ENCODE measurements around the gene SSH2.
A peak's percentile ranks its signal among the peaks of the same experiment; 100 is the strongest.

SSH2 gene

DNA sequence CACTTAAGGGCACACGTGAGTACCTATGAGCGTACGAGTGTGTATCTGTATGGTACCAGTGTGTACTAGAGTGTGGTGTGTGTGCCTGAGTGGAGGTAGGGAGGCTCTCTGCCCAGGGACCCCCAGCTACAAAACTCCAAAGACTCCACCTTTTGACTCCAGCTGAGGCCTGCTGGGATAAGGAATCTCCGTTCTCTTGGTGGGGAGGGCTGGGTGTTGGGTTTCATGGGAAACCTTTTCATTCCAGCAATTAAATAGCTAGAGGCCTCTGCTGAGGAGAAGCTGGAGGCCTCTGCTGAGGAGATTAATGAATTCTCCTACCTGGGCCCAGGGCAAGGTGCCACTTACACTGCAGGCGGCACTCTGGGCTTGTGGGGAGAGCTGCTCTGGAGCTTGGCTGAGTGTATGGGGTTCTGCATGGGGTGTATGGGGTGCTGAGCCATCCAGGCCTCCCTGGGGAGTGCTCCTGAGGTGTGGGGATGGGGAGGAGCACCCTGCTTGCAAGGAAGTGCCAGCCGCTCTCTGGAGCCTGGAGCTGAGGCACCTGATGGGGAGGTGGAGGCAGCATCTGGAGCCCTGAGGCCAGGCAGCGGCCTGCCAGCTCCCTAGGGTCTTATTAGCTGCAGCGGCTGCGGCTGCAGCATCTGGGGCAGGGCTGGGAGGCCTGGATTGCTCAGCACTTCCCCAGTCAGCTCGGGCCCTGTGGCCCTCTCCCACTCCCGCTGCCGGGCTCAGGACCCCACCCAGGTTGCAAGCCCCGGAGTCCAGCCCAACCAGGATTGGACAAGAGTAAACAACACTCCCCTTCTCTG lies 332.5 kb downstream of the SSH2 start:
- DNase-seq = no peak

DNA sequence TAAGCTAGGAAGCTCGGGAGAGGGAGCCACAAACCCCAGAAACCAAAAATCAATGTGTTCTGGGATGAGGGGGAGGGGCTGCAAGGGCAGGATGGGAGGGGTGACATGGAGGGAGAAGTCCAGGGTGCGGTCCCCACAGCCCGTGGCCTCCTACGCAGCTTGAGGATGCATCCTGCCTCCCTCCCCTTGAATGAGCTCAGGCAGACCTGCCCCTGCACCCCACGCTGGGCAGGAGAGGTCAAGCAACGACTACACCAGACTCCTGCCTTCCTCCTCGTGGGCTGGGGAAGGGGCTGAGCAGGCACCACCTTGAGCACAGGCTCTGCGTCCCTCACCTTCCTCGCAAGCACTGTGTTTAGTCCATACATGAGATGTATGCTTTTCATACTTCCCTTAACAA lies 333.2 kb downstream of the SSH2 start:
- DNase-seq = no peak

DNA sequence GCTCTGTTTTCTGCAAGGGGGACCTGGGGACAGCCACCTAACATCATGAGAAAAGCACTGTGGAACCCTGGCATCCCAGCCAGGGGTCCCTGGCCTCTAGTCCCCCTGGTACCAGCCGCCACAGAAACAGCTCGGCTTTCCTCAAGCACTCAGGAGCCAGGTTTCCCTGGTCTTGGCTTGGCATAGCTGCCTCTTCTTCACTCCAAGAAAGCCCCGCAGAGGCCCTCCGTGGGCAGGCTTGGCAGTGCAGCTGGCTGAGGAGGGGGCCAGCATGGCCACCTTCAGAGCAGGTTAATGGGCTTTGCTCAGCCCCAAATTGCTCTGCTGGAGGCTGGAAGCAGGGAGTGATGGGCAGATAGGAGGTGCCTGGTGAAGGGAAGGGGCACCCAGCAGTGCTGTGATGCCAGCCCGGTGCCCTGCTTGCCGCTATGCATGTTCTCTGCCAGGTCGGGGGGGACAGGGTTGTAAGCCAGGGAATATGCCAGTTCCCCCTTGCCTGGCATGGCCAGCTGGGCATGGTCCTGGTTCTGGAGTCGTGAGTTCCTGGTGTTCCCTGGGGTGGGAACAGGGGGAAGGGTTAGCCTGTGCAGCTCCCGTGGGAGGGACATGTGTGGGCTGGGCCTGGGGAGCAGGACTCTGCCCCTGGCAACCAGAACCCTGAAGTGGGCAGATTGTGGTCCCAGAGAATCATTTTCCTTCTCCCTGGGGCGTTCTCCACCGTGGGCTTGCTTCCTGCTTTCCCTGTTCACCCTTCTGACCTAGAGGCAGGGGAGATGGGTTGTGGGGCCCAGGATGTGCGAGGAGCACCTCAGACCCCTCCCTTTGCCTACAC lies 333.9 kb downstream of the SSH2 start:
- DNase-seq = no peak

- DNase-seq = peak; percentile 44
Measured at GRCh38 chr17:29595107-29595942, 334.7 kb downstream of the SSH2 start.

DNA sequence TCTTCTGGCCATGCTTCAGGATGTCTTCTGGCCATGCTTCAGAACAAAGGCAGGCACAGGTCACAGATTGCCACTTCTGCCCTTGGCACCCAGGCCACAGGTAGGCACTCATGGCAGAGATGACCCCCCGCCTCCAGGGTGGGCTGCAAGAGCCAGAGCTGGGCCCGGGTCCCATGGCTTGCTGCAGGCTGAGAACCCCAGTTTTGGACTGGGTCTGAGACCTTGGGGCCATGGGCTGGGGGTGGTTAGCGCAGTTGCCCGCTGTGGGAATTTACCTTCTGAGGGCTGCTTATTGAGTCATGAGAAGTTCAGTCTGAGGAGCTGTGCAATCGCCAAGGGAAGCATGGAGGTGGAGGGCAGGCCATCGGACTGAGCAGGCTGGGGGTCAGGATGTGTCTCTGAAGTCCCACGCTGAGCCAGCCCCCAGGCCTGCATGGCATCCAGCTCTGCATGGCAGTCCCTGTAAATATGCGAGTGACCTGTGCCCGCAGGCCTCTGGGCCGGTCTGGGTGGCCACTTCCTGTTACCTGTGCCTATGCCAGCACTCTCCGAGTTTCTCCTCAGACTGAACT lies 335.4 kb downstream of the SSH2 start:
- DNase-seq = no peak

DNA sequence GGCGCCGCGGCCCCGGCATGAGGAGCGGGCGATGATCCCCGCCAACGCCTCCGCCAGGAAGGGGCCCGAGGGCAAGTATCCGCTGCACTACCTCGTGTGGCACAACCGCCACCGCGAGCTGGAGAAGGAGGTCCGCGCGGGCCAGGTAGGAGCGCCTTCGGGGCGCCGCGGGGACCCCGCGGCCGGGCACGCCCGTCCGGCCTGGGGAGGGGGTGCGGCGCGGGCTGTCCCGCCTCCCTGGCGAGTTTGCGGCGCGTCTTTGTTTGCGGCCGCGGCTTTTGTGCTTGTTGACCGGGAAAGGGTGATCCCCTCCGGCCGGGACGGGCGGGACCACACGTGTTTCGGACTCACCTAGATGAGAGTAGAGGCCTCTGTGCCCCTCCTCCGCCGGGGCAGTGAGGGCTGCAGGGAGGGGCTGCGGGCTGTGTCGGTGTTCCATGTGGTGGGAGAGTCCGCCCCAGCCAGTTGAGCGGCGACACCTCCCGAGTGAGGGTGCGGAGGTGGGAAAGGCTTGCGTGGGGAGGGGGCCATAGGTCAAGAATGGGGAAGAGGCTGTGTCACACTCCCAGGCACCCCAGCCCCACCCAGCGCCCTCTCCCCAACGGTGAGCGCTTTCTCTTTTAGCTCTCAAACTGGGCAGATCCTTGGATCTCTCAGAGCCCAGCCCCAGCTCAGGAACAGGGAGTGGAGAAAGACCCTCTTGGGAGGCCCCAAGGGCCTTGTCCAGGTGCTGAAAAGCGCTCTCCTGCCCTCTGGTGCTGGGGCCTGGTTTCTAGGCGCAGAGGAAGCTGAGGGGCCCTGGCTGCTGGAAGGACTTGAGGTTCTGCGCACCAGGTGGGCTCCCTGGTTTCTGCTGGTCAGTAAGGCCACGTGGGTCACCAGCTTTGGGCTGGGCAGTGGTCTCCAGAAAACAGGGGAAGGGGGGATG lies 336.2 kb downstream of the SSH2 start:
- DNase-seq = no peak

DNA sequence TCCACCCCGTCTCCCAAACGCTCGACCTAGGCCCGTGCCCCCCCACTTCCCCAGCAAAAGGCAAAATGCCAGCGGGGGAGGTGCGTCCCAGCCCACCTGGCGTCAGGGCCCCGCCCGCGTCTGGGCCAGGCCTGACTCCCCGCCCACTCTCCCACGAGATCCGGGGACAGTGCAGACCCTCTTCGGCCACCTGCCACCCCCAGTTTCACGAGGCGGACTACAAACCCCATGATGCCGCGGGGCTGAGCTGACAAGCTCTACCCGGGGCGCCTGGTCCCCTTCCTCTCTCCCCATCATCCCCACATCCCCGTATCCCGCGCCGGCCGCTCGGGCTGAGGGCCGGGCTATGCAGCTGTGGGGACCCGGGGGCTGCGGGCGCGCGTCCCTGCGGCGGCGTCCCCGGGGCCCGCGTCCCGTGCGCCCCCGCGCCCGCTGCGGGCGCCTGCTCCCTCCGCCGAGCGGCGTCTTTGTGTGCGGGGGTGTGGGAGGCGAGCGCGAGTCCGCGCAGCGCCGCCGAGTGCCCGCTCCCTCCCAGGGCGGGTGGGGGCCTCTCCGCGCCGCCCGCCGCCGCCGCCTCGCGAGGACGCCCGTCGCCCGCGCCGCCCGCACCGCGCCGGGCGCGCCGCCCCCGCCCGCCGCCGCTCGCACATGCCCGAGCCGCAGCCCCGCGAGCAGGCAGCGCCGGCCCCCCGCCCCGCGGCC lies 337.0 kb downstream of the SSH2 start, which contains the start of gene ANKRD13B:
Gene ANKRD13B, plus strand, starts transcription at position 283 of the 702 bp plus-strand sequence. CDS start 490 bp downstream, outside the sequence.
- no peak for DNase-seq

GRCh38 chr17:29591737-29592608 lies 338.1 kb downstream of the SSH2 start:
- peak; percentile 80 for DNase-seq

DNA sequence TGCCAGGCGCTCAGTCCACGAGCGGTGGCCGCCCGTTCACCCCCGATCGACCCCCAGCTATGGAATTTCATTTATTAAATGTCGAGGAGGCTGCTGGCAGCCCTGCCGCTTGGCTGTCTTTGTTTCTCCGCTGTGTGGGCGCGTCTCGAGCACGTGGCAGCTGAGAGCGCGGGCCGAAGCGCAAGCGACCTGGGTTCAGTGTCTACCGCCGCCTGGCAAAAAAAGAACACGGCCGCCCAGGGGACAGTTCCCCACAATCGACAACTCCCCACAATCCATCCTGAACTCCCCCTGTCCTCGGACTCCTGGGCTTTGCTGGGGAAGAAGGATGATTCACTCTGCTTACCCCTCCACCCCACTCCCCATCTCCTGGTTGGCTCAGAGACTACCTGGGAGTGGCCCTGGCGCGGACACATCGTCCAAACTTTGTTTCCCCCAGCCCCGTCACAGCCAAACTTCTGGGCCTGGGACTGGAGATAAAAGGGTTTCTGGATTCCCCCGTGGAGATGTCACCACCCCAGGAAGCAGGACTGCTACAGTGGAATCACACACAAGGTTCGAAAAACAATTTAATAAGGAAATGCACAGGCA lies 338.8 kb downstream of the SSH2 start:
- DNase-seq = peak; percentile 81

GRCh38 chr17:29590411-29591145 lies 339.4 kb downstream of the SSH2 start:
- peak; percentile 72 for DNase-seq

DNA sequence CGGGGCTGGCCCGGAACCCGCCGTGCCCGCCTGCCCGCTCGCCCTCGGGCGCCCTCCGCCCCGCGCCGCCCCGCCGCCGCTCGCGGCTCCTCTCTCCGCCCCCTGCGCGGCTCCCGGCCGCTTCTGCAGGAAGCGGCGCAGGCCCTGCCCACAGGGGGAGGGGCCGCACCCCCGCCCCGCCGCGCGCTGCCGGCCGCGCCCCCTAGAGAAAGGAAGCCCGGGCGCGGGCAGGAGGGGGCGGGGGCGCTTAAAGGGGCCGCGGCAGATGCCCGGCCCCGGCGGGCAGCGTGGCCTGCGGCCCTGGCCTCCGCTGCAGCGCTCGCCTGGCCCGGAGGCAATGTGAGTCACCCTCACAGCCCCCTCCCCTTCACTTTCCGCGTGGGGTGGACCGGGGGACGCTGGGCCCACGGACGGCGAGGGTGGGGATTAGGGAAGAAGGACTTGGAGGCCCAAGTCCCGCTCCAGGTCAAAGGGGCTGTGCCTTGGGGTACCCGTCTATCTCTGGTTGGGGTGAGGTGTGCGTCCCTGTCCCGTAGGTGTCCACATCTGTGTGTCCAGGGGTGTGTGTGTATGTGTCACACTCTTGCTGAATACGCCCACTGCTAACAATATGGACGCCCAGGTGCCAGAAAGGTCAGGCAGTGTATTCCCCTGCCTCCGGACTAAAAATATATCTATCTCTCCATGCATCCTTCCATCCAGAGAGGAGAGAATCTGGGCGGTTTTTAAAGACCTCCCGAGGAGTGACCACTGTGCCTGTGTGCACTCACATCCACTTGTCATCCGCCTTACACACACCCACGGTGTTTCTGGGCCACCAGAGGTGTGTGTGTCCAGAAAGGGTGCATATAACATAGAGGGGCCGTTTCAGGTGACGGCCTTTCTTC lies 340.3 kb downstream of the SSH2 start, which contains the start of gene GIT1:
Gene GIT1, minus strand, starts transcription at position 125 of the 887 bp plus-strand sequence. CDS start 270 bp downstream, outside the sequence.
- DNase-seq = peak; percentile 86

DNA sequence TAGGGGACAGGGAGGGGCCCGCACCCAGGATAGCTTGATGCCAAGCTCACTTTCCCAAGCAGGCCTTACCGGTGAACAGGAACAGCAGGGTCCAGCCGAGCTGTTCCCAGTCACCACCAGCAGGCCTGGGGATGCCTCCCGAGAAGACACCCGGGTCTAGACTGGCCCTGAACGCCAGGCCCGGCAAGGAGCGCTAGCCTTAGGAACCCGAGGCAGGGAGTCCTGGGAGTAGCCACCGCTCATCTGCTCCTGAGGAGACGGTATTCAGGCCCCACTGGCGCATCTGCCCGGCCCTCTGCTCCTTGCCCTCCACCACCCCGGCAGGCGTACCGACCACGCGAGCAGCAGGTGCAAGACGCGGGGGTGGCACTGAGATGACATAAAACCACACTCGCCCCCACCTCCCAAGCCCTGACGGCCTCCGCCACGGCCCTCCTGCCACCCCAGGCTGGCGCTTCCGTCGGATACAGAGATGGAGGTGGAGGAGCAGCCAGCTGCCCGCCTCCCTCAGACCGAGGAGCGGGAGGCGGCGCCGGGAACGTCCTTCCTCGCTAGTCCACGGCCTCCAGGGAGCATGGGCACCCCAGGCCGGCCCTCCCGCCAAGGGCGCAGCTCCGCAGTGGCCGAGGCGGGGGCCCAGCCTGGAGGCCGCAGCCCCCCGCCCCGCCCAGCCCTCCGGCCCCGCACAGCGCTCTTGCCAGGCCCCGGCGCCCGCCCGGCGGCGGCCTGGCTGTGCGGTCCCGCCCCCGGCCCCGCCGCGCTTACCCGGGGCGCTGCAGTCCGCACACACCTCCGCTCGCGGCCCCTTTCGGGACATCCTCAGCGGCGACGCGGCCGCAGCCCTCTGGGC lies 341.2 kb downstream of the SSH2 start:
- DNase-seq = no peak

GRCh38 chr17:29588017-29588561 lies 341.9 kb downstream of the SSH2 start:
- DNase-seq = no peak

GRCh38 chr17:29587591-29587990 lies 342.4 kb downstream of the SSH2 start:
- DNase-seq = no peak

GRCh38 chr17:29586676-29587469 lies 343.2 kb downstream of the SSH2 start:
- no peak for DNase-seq
